Brain pericyte (primary cell): ENCODE measurements around the gene PGM2.

Source experiments
- DNase-seq: peaks from one replicate; pipeline ENCODE4 v3.0.0-alpha.2; 2012; ENCODE audit warnings: low read depth, low spot score

The PGM2 gene

DNA sequence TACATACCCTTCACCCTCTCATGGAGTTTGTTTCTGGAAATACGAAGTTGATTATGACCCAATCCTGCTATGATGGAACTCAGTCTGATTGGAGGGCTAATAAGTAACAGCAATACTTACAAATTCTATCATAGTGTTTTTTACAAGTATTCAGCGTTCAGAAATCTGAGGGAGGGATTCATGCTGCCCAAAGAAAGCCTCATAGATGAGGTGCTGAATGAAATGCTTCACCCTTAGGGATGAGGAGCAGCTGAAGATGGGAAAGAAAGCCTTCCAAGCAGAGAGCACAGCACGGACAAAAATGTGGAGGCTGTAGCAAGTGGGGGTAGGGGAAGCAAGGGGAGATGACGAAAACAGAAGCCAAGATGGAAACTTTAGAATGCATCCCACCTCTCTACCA lies 36.5 kb downstream of the PGM2 start:
- no peak for DNase-seq

- DNase-seq: no peak
These were observed 38.3 kb downstream of the PGM2 start for GRCh38 chr4:37864786-37865185.

DNA sequence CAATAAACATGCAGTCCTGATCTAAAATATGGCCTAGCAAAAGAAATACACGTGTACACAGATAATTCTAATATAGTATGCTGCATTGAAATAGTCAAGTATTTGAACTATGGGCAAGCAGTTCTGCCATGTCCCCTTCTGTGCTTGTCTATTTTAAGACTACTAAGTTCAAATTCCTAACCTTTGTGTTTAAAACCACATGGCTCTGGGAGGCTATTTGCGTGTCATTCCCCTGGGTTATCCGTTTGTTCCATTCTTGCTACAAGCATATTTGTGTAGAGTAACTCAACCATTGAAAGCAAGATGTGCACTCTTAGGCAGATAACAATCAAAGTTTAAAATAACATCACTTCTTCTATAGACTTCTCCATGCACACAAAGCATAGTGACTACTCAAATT lies 39.0 kb downstream of the PGM2 start:
- peak; percentile 5 for DNase-seq

- DNase-seq: no peak
These were observed 40.6 kb downstream of the PGM2 start for GRCh38 chr4:37867102-37867501.

DNA sequence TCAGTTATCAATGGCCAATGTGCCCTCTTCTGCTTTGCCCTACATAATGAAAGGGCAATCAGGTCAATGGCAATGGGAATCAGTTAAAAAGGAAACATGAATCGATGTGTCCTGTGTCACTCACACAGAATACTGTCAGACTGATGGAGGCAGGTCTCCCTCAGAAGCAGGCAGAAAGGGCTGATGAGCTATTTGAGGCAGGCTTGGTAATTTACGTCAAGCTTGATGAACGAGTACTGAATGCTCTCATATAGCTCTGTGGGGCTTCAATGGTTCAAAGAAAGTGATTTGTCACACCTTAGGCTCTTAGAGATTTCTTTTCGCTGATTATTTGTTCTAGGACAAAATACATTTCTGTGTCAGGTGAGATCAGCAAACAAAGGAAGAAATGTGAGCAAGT lies 41.8 kb downstream of the PGM2 start:
- no peak for DNase-seq

GRCh38 chr4:37872310-37872988 lies 46.0 kb downstream of the PGM2 start:
- DNase-seq: no peak

DNA sequence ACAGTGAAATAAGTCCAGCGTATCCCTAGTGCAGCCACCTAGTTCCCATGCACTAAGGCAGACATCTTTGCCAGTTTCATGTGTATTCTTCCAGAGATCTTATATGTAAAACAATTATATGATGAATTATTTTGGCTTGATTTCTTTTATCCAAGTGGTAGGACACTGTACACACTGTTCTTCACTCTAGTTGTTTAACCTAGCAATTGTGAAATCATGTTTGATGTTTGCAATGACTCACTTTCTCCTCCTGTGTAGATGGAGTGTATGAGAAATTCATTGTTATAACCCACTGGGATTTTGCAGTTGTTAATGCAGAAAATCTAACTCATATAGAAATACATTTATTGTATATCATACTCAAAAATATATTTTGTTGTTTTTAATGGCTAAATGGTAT lies 46.9 kb downstream of the PGM2 start:
- peak; percentile 20 for DNase-seq

DNA sequence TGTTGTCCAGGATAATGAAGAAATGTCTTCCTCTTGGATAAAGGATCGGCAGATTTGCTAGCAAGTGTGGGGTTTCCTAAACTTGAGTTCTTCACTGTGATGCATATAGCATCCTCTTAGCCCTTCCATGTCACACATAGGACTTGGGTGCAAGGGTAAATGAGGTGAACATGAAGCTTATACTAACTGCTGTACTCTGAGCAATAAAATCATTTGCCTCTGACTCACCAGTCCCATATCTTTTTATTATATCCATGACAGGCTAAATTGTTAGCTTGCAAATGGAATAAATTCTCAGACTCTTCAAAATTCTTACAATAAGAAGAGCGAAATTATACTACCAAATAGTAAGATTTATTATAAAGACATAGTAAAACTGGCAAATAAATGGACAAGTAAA lies 49.7 kb downstream of the PGM2 start:
- DNase-seq: no peak

- DNase-seq: no peak
These were observed 52.9 kb downstream of the PGM2 start for GRCh38 chr4:37879365-37879764.

DNA sequence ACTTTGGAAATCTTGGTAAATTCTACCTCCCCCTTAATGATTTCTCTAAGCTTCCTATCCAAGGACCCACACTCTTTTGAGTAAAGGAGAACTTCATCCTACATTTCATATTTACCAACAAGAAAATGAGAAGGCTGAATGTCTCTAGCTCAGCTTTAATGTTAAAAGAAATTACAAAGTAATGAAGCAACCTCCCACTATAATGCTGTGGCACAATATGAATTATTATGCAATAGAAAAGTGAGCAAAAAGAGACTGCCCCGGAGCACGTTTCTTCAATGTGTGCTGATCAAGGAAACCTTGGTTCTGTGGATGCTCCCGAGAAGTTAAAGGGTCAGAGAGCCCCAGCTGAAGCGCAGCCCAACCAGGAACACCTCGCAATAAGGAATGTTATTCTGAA lies 55.3 kb downstream of the PGM2 start:
- DNase-seq: no peak

DNA sequence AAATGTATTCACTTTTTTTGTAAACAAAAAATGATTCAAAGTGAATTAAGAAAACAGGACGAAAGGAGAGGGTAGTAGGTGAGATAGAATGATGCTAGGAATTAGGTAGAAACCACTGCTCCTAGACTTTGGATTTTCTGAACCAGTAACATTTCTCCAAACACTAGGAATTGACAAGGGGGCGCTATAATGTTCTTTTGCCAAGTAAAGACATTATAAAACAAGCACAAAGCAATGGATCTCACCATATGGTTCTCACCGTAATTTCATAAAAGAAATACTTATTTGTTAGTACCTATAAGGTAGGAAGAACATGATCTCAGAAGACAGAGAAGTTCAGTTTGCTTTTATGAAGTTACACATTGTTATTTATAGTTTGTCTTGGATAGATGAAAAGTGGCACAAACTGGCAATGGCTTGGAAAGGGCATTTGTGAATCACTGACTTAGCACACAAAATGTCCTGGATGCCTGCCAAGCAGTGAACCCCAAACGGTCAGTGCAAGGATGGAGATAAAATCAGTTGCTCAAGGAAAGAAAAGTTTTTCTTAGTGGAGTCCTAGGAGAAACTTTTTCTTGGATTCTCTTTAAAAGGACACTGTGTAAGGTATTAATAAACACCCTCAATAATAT lies 56.3 kb downstream of the PGM2 start:
- no peak for DNase-seq

- no peak for DNase-seq
These were observed 58.5 kb downstream of the PGM2 start for GRCh38 chr4:37884855-37885487.

DNA sequence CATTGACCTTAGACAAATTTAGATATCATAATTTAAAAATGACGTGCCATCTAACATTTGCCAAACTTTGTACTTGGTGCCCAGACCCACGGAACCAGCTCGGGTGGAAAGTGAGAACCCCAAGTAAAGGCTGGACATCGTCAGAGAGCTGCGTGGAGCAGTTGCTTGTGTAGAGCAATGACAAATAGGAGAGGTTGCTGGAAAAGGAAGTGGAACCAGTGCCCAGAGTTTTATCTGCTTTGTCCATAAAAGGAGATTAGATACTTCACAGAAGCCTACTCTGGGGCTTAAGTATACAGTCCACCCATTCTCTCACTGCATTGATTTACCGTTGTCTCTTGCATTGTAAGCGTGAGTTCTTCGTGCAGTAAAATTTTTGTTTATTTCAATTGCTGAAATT lies 59.0 kb downstream of the PGM2 start:
- DNase-seq: no peak

- DNase-seq: no peak
These were observed 63.6 kb downstream of the PGM2 start for GRCh38 chr4:37889849-37890800.

DNA sequence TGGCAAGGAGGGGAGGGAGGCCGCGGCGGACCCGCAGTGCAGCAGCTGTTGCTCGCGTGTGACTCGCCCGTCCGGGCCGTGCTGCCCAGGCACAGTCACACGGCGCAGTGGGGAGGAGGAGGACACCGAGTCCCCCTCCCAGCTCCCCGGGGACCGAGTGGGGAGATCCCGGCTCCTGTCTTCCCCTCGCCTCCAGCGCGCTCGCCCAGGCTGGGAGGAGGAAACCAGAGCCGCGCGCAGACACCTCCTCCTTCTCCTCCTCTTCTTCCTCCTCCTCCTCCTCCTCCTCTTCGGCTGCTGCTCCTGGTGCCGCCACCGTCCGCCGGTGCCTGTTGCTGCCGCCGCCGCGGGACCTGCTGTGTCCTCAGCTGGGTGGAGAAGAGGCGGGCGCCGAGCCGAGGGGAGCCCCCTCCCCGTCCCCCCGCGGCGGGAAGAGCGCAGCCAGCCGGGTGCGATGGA lies 64.3 kb downstream of the PGM2 start, which contains the start of gene TBC1D1:
TSS of gene TBC1D1 (plus strand) at position 284 of the 459 bp plus-strand sequence. CDS start 11,012 bp downstream, outside the sequence.
- DNase-seq: no peak

DNA sequence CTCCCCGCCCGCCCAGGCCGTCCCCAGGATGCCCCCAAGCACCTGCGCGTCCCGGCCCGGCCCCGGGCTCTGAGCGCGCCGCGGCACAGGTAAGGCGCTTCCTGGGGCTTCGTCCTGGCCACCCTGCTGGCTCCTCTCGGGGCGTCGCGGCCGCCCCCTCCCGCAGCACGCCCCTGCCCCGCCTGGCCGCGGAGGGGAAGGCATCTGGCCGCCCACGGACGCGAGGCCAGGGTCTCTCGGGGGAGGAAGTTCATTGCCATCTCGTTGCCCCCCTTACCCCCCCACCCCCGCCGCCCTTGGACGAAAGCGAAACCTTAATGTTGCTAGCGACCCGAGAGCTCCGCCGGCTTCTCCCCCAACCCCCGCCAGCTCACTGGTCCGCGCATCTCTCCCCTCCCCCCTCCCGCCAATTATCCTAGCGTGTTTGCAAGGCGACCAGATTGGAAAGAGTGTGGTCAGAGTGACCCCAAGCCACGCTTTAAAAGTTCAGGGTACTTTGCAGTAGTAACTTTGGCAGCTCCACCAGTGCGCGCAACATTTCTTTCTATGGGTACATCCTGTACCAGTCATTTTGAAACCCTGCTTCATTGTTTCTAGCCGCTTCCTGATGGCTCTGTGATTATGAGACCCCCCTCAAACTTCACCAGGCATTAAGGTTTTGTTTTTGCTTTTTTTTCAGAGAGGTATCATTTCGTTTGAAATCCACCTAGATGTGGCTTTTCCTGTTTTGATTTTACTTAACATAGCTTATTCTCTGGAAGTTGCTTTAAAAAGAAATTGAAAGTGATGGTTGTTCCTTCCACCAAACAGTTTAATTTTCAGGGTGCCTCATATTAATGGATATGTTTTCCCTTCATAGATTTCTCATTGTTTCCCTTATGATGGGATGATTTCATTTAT lies 65.0 kb downstream of the PGM2 start:
- DNase-seq: no peak

DNA sequence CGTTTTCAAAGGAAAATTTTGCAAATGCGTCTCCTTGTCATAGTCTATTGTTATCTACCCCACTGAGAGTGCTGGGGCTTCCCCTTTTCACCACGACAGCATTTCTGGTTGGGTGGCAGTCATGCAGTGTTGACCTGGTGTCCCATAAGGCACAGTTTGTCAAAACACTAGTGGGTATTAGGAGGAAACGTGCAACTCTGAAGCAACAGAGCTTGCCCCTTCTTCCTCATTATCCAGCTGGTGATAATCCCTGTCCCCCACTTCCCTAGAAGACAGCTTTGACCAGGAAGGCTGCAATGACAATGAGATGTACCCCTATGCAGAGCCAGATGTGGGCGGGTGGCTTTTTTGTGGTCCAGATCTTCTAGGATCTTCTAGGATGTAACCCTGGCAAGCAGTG lies 66.2 kb downstream of the PGM2 start:
- no peak for DNase-seq

GRCh38 chr4:37893164-37893563 lies 66.7 kb downstream of the PGM2 start:
- DNase-seq: no peak

GRCh38 chr4:37895271-37895670 lies 68.8 kb downstream of the PGM2 start:
- DNase-seq: no peak

DNA sequence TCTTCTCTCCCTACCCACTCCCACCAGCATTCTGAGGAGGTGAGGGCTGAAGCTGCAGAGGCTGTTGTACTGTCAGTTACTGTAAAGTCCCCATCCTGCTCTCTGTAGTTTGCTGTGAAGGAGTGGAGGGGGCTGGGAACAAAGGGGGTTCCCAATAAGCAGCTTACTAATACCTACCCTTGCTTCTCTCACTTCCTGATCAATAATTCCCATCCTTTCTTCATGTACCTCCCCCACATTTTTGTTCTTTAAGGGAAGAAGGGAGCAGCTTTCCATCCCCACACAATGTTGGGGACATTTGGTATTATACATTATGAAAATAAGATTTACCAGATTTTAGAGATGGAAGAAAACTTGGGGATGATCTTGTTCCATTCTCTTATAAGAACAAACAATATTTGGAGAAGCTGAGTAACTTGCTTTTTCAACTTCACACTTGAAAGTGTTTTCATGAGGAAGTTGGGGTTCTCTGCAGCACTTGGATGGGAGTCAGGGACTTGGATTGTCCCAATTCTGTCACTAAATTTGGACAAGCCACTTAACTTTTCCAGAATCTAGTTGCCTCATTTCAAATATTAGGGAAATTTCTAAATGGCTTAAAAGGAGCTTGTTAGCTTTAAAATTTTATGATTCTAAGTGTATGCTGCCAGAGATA lies 69.8 kb downstream of the PGM2 start:
- DNase-seq: no peak
